IPS-18a (cell line): ENCODE measurements around the gene CEACAM1.
"Not testable (repeated sequence)": the region's sequence is repeated elsewhere in the genome, so short reads cannot be mapped to it uniquely, and the experiment has no call there.

Experiments
- H3K27ac ChIP-seq: one replicate; pipeline ENCODE4 v1.5.1; 2013; ENCODE audit warnings: low read length
- H3K27me3 ChIP-seq: one replicate; pipeline ENCODE4 v1.6.1; 2013; ENCODE audit warnings: mild to moderate bottlenecking, low read length; ENCODE audit not compliant: control insufficient read depth, insufficient read depth
- H3K36me3 ChIP-seq: one replicate; pipeline ENCODE4 v1.6.1; 2013; ENCODE audit warnings: low read depth, low read length; ENCODE audit not compliant: control insufficient read depth
- H3K4me1 ChIP-seq: one replicate; pipeline ENCODE4 v1.6.1; 2013; ENCODE audit warnings: low read depth, low read length; ENCODE audit not compliant: control insufficient read depth
- H3K4me3 ChIP-seq: one replicate; pipeline ENCODE4 v1.5.1; 2013; ENCODE audit warnings: low read length
- H3K9ac ChIP-seq: one replicate; pipeline ENCODE4 v1.6.1; 2013; ENCODE audit warnings: mild to moderate bottlenecking, low read length, moderate library complexity
- H3K9me3 ChIP-seq: one replicate; pipeline ENCODE4 v1.6.1; 2013; ENCODE audit warnings: low read depth, low read length; ENCODE audit not compliant: control insufficient read depth

Gene CEACAM1

DNA sequence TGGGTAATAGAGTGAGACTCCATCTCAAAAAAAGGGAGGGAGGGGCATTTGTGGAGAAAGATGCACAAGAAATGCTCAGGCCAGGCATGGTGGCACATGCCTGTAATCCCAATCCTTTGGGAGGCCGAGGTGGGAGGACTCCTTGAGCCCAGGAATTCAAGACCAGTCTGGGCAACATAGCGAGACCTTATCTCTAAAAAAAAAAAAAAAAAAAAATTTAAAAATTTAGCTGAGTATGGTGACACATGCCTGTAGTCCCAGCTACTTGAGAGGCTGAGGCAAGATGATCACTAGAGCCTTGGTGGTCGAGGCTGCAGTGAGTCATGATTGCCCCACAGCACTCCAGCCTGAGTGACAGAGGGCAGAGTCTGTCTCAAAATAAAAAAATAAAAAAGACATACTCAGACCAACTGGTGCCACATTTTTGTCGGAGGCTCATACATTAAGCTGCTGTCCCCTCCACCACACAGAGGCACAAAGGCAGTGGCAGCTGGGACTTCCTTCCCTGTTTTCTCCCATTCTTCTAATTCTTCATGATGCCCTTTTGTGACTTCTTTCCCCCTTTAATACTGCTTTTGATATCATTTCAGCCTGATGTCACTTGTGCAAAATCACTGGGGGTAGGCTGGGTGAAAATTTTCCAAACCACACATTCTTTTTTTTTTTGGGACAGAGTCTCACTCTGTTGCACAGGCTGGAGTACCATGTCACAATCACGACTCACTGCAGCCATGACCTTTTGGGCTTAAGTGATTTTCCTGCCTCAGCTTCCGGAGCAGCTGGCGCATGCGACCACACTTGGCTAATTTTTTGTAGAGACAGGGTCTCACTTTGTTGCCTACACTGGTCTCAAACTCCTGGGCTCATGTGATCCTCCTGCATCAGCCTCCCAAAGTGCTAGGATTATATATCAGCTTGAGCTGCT, 58.7 kb downstream of the CEACAM1 start:
- no peak overlapping the region for H3K4me3 ChIP-seq
- H3K4me1 ChIP-seq, result peaks cover 43% of the 10 kb centered on the region
- no peaks in the 10 kb centered on the region for H3K27me3 ChIP-seq
- no peaks in the 10 kb centered on the region for H3K36me3 ChIP-seq
- H3K9me3 ChIP-seq, result no peaks in the 10 kb centered on the region
- H3K27ac ChIP-seq, result no peak overlapping the region
- H3K9ac ChIP-seq, result no peak overlapping the region

DNA sequence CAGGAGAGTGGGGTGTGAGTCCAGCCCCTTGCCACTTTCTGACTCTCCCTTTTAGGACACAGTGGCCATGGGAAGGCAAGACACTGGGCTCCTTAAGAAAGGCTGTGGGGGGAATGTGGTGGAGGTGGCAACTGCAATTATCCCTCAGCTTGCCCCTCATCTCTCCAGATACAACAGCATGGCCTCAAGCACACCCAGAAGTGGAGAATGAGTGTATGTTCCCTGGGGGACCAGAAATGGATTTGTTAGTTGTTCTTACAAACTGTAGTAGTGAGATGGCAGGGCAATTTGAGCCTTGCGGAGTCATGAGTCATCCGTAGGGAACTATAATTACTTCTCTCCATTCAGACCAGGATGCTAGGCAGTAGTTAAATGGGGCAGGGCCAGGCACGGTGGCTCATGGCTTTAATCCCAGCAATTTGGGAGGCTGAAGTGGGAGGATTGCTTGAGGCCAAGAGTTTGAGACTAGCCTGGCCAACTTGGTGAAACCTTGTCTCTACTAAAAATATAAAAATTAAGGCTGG, 59.9 kb downstream of the CEACAM1 start:
- Histone ChIP-seq H3K36me3 (no peaks in the 10 kb centered on the region), H3K27me3 (no peaks in the 10 kb centered on the region), H3K9me3 (no peaks in the 10 kb centered on the region), H3K27ac (no peak overlapping the region), H3K9ac (no peak overlapping the region), H3K4me1 (peaks cover 35% of the 10 kb centered on the region), H3K4me3 (no peak overlapping the region)

DNA sequence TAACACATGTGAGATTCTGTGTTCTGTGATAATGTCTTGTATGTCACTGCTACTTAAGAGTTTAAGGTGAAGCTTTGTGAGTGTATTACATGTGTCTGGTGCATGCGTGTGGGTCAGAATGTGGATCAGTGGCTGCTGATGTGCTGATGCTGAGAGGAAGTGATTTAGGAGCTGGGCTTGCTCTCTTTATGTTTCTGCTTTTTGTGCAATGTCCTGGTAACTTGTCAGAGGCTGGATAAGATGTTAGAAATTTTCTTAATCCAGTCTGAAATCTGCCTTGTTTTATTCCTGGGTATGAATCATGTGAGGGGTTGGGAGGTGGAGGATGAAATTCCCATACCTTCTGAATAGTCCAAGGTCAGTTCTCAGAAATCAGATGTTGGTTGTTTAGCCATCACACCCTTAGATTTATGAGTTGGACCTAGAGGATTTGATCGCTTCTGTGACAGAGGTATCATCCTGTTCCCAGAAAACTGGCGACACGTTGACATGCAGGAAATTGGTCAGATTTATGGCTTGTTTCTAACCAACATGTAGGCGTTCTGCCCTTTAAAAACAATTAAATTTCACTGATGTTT, 61.0 kb downstream of the CEACAM1 start:
- no peaks in the 10 kb centered on the region for H3K9me3 ChIP-seq
- no peaks in the 10 kb centered on the region for H3K27me3 ChIP-seq
- H3K4me1 ChIP-seq, result peaks cover 26% of the 10 kb centered on the region
- H3K4me3 ChIP-seq, result no peak overlapping the region
- no peak overlapping the region for H3K9ac ChIP-seq
- no peak overlapping the region for H3K27ac ChIP-seq
- H3K36me3 ChIP-seq, result no peaks in the 10 kb centered on the region

- Histone ChIP-seq H3K27ac (no peak overlapping the region), H3K4me3 (no peak overlapping the region), H3K9ac (no peak overlapping the region), H3K27me3 (no peaks in the 10 kb centered on the region), H3K9me3 (no peaks in the 10 kb centered on the region), H3K4me1 (peaks cover 20% of the 10 kb centered on the region), H3K36me3 (no peaks in the 10 kb centered on the region)
Observed at GRCh38 chr19:42466521-42467182, 61.6 kb downstream of the CEACAM1 start.

DNA sequence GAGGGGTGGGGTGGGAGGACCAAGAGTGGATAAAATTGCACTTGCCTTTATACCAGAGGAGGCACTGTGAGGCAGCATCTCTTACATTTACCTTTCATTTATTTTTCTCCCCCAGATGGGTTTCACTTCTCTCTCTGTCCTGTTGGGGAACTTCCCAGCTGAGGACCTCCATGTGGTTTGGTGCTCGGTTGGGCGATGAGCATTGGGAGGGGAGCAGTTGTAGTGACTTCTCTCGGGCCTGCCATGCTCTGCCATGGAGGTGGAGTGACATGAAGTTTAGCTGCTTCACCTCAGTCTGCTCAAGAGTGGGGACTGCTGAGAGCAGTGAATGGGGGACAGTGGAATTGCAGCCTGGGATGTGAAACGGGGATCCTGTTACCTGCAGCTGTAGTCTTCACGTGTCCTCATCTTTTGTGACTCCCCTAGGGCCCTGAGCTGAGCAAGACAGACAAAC, 62.4 kb downstream of the CEACAM1 start:
- no peak overlapping the region for H3K9ac ChIP-seq
- H3K9me3 ChIP-seq, result no peaks in the 10 kb centered on the region
- no peak overlapping the region for H3K4me3 ChIP-seq
- H3K4me1 ChIP-seq, result peaks cover 12% of the 10 kb centered on the region
- no peaks in the 10 kb centered on the region for H3K27me3 ChIP-seq
- H3K27ac ChIP-seq, result no peak overlapping the region
- H3K36me3 ChIP-seq, result no peaks in the 10 kb centered on the region

DNA sequence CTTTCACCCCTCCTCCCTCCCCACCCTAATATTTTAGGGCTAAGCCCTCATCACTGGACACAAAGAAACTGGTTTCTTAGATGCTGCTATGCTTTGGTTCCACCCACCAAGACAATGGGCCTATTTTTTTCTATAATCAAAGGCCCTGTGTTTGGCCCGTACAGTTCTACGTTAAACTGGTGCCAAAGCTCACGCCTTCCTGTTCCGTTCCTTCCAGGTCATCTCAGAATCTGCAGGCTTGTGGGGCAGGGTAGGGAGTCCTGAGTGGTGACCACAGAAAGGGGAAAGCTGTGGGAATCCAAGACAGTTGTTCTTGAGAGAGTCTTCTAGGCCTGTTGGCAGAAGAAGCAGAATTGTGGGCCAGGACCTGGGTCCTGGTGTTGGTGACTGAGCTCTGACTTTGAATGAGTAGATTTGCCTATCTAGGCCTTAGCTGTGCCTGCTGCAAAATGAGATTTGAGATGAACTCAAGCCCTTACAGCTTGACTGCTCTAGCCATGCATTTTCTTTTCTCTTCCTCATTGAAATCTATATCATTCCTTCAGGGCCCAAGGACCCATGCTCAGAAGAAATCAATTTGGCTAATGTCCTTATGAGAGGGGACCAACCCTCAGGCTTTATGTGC, 66.5 kb downstream of the CEACAM1 start:
- H3K36me3 ChIP-seq, result no peaks in the 10 kb centered on the region
- H3K27me3 ChIP-seq, result no peaks in the 10 kb centered on the region
- H3K9me3 ChIP-seq, result no peaks in the 10 kb centered on the region
- peaks cover 10% of the 10 kb centered on the region for H3K4me1 ChIP-seq
- H3K9ac ChIP-seq, result no peak overlapping the region
- H3K27ac ChIP-seq, result no peak overlapping the region
- H3K4me3 ChIP-seq, result no peak overlapping the region

DNA sequence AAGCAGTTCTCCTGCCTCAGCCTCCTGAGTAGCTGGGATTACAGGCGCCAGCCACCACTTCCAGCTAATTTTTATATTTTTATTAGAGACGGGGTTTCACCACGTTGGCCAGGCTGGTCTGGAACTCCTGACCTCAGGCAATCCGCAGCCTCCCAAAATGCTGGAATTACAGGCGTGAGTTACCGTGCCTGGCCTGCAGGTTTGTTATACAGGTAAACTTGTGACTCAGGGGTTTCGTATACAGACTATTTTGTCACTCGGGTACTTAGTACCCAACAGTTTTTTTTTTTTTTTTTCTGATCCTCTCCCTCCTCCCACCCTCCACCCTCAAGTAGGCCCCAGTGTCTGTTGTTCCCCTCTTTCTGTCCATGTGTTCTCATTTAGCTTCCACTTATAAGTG, 67.0 kb downstream of the CEACAM1 start:
- H3K36me3 ChIP-seq, result not testable (repeated sequence)

DNA sequence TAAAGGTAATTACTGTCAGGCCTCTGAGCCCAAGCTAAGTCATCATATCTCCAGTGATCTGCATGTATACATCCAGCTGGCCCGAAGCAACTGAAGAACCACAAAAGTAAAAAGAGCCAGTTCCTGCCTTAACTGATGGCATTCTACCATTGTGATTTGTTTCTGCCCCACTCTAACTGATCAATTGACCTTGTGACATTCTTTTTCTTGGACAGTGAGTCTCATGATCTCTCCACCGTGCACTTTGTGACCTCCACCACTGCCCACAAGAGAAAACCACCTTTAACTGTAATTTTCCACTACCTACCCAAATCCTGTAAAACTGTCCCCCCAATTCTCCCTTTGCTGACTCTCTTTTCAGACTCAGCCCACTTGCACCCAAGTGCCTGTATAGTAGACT, 68.4 kb downstream of the CEACAM1 start:
- Histone ChIP-seq H3K36me3 (no peaks in the 10 kb centered on the region), H3K4me3 (no peak overlapping the region), H3K27ac (no peak overlapping the region)

More for the DNA sequence above, 67.0 kb downstream of the CEACAM1 start:
- not testable (repeated sequence) for H3K27ac ChIP-seq, H3K27me3 ChIP-seq, H3K4me1 ChIP-seq, H3K9me3 ChIP-seq, H3K4me3 ChIP-seq, H3K9ac ChIP-seq

More for the DNA sequence above, 68.4 kb downstream of the CEACAM1 start:
- Histone ChIP-seq H3K27me3 (no peaks in the 10 kb centered on the region), H3K9me3 (no peaks in the 10 kb centered on the region), H3K4me1 (peaks cover 3% of the 10 kb centered on the region), H3K9ac (no peak overlapping the region)
